HEK293 (cell line): ENCODE results near the gene SLC15A4.

Experiments
- CTCF ChIA-PET: fragments of 350-600 bp; formaldehyde crosslinking; extraction: SDS; loops from one replicate; lab custom pipeline; 2021; ENCODE audit warnings: antibody characterized with exemption; lab: Yijun Ruan, JAX
- POLR2A ChIA-PET: fragments of 300-600 bp; formaldehyde crosslinking; extraction: SDS; loops from one replicate; lab custom pipeline; 2020; ENCODE audit warnings: antibody characterized with exemption, inconsistent platforms; lab: Yijun Ruan, JAX
- H3K27ac ChIP-seq: fragments of 200-500 bp; sonication (Bioruptor generic); 2 replicates; pipeline ENCODE4 v1.5.1; 2014; ENCODE audit warnings: low read depth, low read length, control low read depth, inconsistent platforms; ENCODE audit errors: extremely low read depth
- H3K36me3 ChIP-seq, 2 experiments: fragments of 200-500 bp in 1 of 2; sonication (Bioruptor generic) in 1 of 2; 1 replicate in 1 of 2; 2 replicates in 1 of 2; pipeline ENCODE4 v1.5.1; 2014 to 2017; ENCODE audit warnings: inconsistent platforms in 2 of 2, low read length in 2 of 2; ENCODE audit not compliant: control insufficient read depth in 2 of 2, insufficient read depth in 1 of 2
- H3K4me1 ChIP-seq: fragments of 200-500 bp; sonication (Bioruptor generic); 2 replicates; pipeline ENCODE4 v1.5.1; 2014; ENCODE audit warnings: mild to moderate bottlenecking, low read length, inconsistent platforms; ENCODE audit not compliant: control insufficient read depth, insufficient read depth
- H3K4me3 ChIP-seq: 2 replicates; pipeline ENCODE4 v1.5.1; 2011; ENCODE audit warnings: low read depth, mild to moderate bottlenecking, control low read depth, low read length, moderate library complexity
- H3K9me3 ChIP-seq: fragments of 200-500 bp; sonication (Bioruptor generic); 2 replicates; pipeline ENCODE4 v1.5.1; 2014; ENCODE audit warnings: low read depth, low read length, inconsistent platforms; ENCODE audit not compliant: control insufficient read depth, insufficient read depth
- BCL11A ChIP-seq: fragments of 450-650 bp; formaldehyde crosslinking; IDR thresholded peaks from 2 replicates; pipeline ENCODE4 v1.5.1; 2016; ENCODE audit warnings: low read depth, missing biosample characterization, missing genetic modification characterization
- GFI1B ChIP-seq: fragments of 450-650 bp; formaldehyde crosslinking; IDR thresholded peaks from 2 replicates; pipeline ENCODE4 v1.5.1; 2016; ENCODE audit warnings: missing biosample characterization, missing genetic modification characterization
- IKZF3 ChIP-seq: fragments of 450-650 bp; IDR thresholded peaks from 2 replicates; pipeline ENCODE4 v1.5.0; 2018; ENCODE audit warnings: missing biosample characterization, mild to moderate bottlenecking, missing genetic modification characterization, moderate library complexity
- OSR2 ChIP-seq: fragments of 450-650 bp; formaldehyde crosslinking; IDR thresholded peaks from 2 replicates; pipeline ENCODE4 v1.5.1; 2016; ENCODE audit warnings: missing biosample characterization, missing genetic modification characterization
- SCRT1 ChIP-seq: fragments of 450-650 bp; formaldehyde crosslinking; IDR thresholded peaks from 2 replicates; pipeline ENCODE4 v1.5.1; 2016; ENCODE audit warnings: missing biosample characterization, missing genetic modification characterization, borderline replicate concordance
- ZBTB48 ChIP-seq: fragments of 450-650 bp; formaldehyde crosslinking; IDR thresholded peaks from 2 replicates; pipeline ENCODE4 v1.5.1; 2016; ENCODE audit warnings: missing biosample characterization, missing genetic modification characterization
- ZFP41 ChIP-seq: fragments of 450-650 bp; formaldehyde crosslinking; IDR thresholded peaks from 2 replicates; pipeline ENCODE4 v1.5.1; 2016; ENCODE audit warnings: missing biosample characterization, missing genetic modification characterization, borderline replicate concordance
- ZNF175 ChIP-seq: fragments of 450-650 bp; formaldehyde crosslinking; IDR thresholded peaks from 2 replicates; pipeline ENCODE4 v1.5.1; 2016; ENCODE audit warnings: missing biosample characterization, missing genetic modification characterization
- ZNF560 ChIP-seq: fragments of 450-650 bp; formaldehyde crosslinking; IDR thresholded peaks from 2 replicates; pipeline ENCODE4 v1.5.1; 2017; ENCODE audit warnings: missing biosample characterization, missing genetic modification characterization, borderline replicate concordance
- ZNF785 ChIP-seq: fragments of 450-650 bp; formaldehyde crosslinking; IDR thresholded peaks from 2 replicates; pipeline ENCODE4 v1.5.1; 2016; ENCODE audit warnings: missing biosample characterization, missing genetic modification characterization
- ZSCAN23 ChIP-seq: fragments of 450-650 bp; formaldehyde crosslinking; IDR thresholded peaks from 2 replicates; pipeline ENCODE4 v1.5.1; 2016; ENCODE audit warnings: missing biosample characterization, missing genetic modification characterization
- TF ChIP-seq, protein P1 (sequence below): fragments of 450-650 bp; formaldehyde crosslinking; IDR thresholded peaks from 2 replicates; pipeline ENCODE4 v1.5.1; 2017; ENCODE audit warnings: missing biosample characterization, mild to moderate bottlenecking, missing genetic modification characterization, moderate library complexity
- TF ChIP-seq, protein P2 (sequence below): fragments of 450-650 bp; IDR thresholded peaks from 2 replicates; pipeline ENCODE4 v1.5.1; 2018; ENCODE audit warnings: missing biosample characterization, mild to moderate bottlenecking, missing genetic modification characterization
- TF ChIP-seq, protein P3 (sequence below): fragments of 450-650 bp; formaldehyde crosslinking; IDR thresholded peaks from 2 replicates; pipeline ENCODE4 v1.5.1; 2016; ENCODE audit warnings: missing biosample characterization, missing genetic modification characterization
- TF ChIP-seq, protein P4 (sequence below): fragments of 450-650 bp; formaldehyde crosslinking; IDR thresholded peaks from 2 replicates; pipeline ENCODE4 v1.5.1; 2016; ENCODE audit warnings: missing biosample characterization, missing genetic modification characterization

Gene SLC15A4

DNA sequence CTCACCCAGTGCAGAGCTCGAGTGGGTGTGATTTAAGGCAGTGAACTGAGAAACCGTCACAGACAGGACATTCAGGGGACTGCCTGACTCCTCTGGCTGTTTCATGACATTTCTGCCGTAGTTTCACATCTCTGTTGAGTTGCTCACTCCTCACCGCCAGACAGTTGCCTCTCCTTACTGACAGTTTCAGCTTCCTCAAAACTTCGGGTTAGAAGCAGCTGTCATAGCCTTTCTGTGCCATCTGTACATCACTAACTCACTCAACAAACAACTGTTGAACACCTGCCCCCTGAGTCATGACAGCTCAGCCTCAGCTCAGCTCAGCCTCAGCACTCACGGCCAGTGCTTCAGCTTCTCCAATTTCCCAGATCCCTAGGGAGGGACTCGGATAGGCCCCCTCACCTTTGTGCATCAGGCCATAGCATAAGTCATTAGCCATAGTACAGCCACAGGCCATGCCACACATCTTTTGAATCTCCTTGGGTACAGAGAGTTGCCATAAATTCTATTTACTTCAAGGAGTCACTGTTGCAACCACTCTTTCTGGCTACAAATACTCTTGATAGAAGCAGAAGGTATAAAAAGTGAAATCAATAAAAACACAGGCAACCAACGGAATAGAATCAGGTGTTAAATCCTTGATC lies 6.2 kb upstream of the SLC15A4 start:
- ChIA-PET POLR2A (no interaction called here), CTCF (no interaction called here)
- no peaks in the 10 kb centered on the region for H3K9me3 ChIP-seq
- H3K27ac ChIP-seq, result no peak overlapping the region
- no peak overlapping the region for H3K4me3 ChIP-seq
- H3K36me3 ChIP-seq, result peaks cover 0 to 5% of the 10 kb centered on the region in 2 experiments; a peak in 1 of 3 replicates
- TF ChIP-seq SCRT1 (tag by site-specific recombination) (no peak), OSR2 (no peak), IKZF3 (tag by site-specific recombination) (no peak)
- TF ChIP-seq, protein P1, sequence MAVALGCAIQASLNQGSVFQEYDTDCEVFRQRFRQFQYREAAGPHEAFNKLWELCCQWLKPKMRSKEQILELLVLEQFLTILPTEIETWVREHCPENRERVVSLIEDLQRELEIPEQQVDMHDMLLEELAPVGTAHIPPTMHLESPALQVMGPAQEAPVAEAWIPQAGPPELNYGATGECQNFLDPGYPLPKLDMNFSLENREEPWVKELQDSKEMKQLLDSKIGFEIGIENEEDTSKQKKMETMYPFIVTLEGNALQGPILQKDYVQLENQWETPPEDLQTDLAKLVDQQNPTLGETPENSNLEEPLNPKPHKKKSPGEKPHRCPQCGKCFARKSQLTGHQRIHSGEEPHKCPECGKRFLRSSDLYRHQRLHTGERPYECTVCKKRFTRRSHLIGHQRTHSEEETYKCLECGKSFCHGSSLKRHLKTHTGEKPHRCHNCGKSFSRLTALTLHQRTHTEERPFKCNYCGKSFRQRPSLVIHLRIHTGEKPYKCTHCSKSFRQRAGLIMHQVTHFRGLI (tag by site-specific recombination), result no peak
- TF ChIP-seq, all 188 proteins: peak for 0
- H3K4me1 ChIP-seq, result no peaks in the 10 kb centered on the region

DNA sequence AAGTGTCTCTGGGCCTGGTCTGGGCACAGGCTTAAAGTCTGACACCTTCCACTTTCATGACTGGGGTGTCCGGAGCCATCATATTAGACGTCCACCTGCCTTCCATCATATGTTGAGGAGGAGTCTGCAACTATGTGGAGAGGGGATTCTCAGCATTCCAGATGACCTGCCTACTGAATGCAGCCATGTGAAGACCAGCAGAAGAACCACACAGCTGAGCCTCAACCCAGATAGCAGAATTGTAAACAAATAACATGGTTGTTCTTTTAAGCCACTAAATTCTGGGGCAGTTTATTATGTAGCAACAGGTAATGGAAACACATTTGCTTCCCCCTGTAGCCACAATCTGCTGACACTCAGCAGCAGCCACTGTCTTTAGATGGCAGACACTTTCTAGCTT lies 4.0 kb upstream of the SLC15A4 start:
- H3K36me3 ChIP-seq, result peaks cover 0 to 5% of the 10 kb centered on the region in 2 experiments; a peak in 2 of 3 replicates
- no peak for TF ChIP-seq ZNF560 (tag by site-specific recombination)
- no peak for TF ChIP-seq ZFP41 (tag by site-specific recombination)
- no peak for TF ChIP-seq ZBTB48
- TF ChIP-seq, protein P2, sequence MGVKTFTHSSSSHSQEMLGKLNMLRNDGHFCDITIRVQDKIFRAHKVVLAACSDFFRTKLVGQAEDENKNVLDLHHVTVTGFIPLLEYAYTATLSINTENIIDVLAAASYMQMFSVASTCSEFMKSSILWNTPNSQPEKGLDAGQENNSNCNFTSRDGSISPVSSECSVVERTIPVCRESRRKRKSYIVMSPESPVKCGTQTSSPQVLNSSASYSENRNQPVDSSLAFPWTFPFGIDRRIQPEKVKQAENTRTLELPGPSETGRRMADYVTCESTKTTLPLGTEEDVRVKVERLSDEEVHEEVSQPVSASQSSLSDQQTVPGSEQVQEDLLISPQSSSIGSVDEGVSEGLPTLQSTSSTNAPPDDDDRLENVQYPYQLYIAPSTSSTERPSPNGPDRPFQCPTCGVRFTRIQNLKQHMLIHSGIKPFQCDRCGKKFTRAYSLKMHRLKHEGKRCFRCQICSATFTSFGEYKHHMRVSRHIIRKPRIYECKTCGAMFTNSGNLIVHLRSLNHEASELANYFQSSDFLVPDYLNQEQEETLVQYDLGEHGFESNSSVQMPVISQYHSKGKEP (tag by site-specific recombination), result no peak
- no peak for TF ChIP-seq GFI1B (tag by site-specific recombination)
- TF ChIP-seq ZNF175 (tag by site-specific recombination), result no peak
- TF ChIP-seq, protein P3, sequence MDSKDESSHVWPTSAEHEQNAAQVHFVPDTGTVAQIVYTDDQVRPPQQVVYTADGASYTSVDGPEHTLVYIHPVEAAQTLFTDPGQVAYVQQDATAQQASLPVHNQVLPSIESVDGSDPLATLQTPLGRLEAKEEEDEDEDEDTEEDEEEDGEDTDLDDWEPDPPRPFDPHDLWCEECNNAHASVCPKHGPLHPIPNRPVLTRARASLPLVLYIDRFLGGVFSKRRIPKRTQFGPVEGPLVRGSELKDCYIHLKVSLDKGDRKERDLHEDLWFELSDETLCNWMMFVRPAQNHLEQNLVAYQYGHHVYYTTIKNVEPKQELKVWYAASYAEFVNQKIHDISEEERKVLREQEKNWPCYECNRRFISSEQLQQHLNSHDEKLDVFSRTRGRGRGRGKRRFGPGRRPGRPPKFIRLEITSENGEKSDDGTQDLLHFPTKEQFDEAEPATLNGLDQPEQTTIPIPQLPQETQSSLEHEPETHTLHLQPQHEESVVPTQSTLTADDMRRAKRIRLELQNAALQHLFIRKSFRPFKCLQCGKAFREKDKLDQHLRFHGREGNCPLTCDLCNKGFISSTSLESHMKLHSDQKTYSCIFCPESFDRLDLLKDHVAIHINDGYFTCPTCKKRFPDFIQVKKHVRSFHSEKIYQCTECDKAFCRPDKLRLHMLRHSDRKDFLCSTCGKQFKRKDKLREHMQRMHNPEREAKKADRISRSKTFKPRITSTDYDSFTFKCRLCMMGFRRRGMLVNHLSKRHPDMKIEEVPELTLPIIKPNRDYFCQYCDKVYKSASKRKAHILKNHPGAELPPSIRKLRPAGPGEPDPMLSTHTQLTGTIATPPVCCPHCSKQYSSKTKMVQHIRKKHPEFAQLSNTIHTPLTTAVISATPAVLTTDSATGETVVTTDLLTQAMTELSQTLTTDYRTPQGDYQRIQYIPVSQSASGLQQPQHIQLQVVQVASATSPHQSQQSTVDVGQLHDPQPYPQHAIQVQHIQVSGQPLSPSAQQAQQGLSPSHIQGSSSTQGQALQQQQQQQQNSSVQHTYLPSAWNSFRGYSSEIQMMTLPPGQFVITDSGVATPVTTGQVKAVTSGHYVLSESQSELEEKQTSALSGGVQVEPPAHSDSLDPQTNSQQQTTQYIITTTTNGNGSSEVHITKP (tag by site-specific recombination), result no peak
- TF ChIP-seq, protein P4, sequence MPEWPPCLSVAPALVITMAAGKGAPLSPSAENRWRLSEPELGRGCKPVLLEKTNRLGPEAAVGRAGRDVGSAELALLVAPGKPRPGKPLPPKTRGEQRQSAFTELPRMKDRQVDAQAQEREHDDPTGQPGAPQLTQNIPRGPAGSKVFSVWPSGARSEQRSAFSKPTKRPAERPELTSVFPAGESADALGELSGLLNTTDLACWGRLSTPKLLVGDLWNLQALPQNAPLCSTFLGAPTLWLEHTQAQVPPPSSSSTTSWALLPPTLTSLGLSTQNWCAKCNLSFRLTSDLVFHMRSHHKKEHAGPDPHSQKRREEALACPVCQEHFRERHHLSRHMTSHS, result no peak
- H3K4me1 ChIP-seq, result no peaks in the 10 kb centered on the region
- H3K27ac ChIP-seq, result no peak overlapping the region
- no peaks in the 10 kb centered on the region for H3K9me3 ChIP-seq
- CTCF ChIA-PET, result no interaction called here
- no peak overlapping the region for H3K4me3 ChIP-seq
- POLR2A ChIA-PET, result interaction anchor here (0.7 kb wide), 1 partner anchor 1137 kb away, joined by 7 read pairs; no protein-coding TSS in a partner anchor

DNA sequence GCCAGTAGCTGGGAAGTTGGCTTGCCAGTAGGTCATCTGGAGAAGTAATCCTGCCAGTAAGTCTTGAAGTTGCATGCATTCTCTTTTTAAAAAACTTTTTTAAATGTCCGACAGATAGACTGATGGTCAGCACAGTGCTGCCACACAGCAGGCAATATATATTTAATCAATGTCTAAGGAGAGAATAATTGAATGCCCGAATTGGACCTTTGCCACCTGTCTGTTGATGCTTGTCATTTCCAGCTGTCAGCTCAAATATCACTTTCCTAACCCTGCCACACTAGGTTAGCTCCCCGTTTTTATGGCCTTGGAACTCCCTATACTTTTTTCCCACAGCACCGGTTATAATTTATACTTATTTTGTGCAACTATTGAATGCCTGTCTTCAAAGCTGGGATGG lies 2.1 kb upstream of the SLC15A4 start:
- Histone ChIP-seq H3K4me3 (no peak overlapping the region), H3K4me1 (peaks cover 4% of the 10 kb centered on the region; the same call in 1 of the 2 replicates), H3K9me3 (no peaks in the 10 kb centered on the region), H3K27ac (no peak overlapping the region), H3K36me3 (peaks cover 0 to 11% of the 10 kb centered on the region in 2 experiments; a peak in 2 of 3 replicates)
- ChIA-PET POLR2A (no interaction called here), CTCF (no interaction called here)
- TF ChIP-seq ZNF785 (tag by site-specific recombination) (no peak), ZSCAN23 (no peak), BCL11A (tag by site-specific recombination) (no peak), ZNF560 (tag by site-specific recombination) (no peak)
